ENCODE results near the gene FAT1. TPM values are rescaled to one million over a fixed set of nuclear protein-coding genes. Genes with fewer than 3 reads are reported as not detected.
"Not testable (repeated sequence)": the region's sequence is repeated elsewhere in the genome, so short reads cannot be mapped to it uniquely, and the experiment has no call there.

Gene FAT1, protein sequence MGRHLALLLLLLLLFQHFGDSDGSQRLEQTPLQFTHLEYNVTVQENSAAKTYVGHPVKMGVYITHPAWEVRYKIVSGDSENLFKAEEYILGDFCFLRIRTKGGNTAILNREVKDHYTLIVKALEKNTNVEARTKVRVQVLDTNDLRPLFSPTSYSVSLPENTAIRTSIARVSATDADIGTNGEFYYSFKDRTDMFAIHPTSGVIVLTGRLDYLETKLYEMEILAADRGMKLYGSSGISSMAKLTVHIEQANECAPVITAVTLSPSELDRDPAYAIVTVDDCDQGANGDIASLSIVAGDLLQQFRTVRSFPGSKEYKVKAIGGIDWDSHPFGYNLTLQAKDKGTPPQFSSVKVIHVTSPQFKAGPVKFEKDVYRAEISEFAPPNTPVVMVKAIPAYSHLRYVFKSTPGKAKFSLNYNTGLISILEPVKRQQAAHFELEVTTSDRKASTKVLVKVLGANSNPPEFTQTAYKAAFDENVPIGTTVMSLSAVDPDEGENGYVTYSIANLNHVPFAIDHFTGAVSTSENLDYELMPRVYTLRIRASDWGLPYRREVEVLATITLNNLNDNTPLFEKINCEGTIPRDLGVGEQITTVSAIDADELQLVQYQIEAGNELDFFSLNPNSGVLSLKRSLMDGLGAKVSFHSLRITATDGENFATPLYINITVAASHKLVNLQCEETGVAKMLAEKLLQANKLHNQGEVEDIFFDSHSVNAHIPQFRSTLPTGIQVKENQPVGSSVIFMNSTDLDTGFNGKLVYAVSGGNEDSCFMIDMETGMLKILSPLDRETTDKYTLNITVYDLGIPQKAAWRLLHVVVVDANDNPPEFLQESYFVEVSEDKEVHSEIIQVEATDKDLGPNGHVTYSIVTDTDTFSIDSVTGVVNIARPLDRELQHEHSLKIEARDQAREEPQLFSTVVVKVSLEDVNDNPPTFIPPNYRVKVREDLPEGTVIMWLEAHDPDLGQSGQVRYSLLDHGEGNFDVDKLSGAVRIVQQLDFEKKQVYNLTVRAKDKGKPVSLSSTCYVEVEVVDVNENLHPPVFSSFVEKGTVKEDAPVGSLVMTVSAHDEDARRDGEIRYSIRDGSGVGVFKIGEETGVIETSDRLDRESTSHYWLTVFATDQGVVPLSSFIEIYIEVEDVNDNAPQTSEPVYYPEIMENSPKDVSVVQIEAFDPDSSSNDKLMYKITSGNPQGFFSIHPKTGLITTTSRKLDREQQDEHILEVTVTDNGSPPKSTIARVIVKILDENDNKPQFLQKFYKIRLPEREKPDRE (N-terminal part only)
- 10 to 100 TPM; 66.0 to 67.8 TPM for total RNA-seq
- long read RNA-seq, partial matches to known transcripts: 2 of 4 reads
- long read RNA-seq, other reads (novel, unspliced or antisense): 1 of 4 reads

DNA sequence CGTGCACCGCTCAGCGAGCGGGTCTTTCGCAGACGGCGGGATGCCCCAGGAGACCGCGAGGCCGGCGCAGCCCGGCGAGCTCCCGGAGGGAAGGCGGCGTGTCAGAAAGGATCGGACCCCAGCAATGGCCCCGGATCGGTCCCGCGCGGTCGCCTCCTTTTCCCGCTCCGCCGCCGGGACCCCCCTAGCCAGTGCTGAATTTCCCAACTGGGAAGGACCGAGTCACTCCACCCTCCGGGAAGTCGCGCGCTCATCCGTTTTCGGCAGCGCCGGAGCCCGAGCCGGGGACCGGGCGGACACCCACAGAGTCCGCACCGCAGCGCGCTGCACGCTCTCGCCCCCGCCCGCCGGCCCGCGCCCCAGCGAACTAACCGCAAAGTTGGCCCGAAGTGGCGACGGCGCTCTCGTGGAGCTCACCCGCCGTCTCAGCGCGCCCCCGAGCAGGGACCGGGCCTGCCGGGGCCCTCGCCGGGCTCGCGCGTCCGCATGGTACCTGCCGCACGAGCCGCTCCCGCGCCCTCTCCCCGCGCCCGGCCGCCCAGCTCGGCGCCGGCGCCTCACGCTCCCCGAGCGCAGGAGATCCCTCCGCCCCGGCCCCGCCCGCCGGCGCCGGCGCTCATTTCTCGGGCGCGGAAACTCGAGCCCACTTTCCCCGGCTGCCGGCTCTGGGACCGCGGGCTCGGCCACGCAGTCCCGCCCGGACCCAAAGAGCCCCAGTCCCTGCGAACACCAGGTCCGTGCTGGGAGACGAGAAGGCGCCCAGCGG is at the start of gene FAT1:
FAT1 (minus strand) TSS at position 565 of the 766 bp plus-strand sequence. CDS start 14,029 bp downstream, outside the sequence.
- ATAC-seq: peak; percentile 57 to 58
- DNase-seq: peak; percentile 78
- intact Hi-C loops (cut with DNase I): loop anchor here in 1 of 2 donors (5.0 kb wide), 1 partner anchor 46 kb away; no protein-coding TSS in a partner anchor

DNA sequence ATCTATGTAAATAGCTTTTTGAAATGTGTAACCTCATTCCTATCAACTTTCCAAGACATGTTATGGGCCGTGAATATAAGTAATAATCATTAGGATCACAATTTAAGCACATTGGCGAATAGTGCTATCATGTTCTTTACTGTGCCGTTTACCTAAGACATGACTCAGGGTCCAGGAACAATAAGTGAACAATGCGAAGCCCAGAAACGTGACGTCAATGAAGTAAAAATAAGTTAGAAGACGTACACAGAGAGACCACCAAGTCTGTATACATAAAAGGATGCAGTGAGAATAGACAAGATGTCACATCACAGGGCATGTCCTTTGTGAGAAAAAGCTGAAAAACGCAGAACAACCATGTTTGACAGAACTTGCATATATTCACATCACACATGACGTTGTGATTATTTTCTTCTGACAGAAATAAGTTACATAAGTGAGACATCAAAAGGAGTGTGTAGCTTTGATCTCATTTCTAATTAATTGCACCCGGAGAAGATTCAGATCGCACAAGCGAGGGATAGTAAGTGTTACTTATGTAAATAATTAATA is 49.4 kb upstream of the FAT1 start:
- no peak for ATAC-seq
- DNase-seq: no peak
- intact Hi-C loops (cut with DNase I): no loop called here

DNA sequence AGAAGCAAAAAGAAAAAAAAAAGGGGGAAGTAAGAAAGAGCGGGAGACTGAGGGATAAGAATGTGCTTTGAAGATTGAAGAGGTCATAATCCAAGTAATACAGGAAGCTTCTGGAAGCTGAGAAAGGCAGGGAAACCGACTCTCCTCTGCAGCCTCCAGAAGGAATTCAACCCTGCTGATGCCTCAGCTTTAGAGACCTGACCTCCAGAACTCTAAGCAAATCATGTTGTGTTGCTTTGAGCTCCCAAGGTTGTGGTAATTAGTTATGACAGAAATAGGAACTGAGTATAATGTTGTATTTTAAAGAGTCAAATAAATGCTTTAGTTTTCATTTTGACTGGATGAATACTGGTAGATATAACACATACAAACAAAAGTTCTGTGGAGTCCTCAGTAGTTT is 48.0 kb upstream of the FAT1 start:
- intact Hi-C loops (cut with DNase I): no loop called here
- DNase-seq (no peak), ATAC-seq (no peak)

DNA sequence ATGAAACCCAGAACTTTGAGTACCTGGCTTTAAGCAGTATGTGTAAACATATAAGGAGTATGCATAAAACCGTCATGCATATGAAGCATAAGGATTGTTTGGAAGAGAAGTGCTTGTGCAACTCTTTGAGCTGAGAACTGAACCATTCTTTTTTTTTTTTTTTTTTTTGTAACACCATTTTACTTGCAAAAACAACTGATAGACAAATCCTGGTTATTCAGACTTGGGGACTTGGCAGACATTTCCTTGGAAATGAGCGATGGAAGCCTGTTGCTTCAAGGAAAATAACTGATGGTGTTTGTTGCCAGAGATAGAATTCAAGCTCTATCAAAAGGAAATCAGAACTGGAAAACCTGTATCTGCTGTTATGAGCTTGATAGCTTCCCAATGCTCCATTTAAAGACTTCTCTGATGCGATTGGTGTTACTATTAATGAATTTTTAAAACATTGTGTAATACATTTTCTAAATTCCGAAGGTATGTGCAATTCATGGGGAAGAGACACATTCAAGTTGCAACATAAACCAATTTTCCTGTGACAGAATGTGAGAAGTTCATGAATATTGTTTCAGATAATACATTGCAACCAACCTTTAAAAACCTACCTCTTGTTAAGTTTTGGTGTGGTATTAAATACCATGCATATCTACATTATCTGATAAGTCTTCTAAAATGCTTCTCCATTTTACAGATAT is 47.0 kb upstream of the FAT1 start:
- no peak for DNase-seq
- no peak for ATAC-seq
- intact Hi-C loops (cut with DNase I): no loop called here

DNA sequence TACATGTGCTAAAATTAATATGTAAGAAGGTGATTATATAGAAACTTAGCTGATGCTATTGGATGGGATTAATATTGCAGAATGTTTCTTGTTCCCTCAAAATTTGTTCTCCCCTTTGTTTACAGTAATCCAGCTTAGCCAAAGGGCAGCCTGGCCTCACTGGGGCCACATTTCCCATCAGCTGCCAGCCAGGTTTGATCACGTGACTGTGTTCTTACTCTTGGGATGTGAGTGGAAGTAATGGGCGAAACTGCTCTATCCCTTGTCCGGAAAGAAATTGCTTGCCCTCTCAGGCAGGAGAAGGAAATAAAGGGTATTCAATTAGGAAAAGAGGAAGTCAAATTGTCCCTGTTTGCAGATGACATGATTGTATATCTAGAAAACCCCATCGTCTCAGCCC is 44.1 kb upstream of the FAT1 start:
- DNase-seq (no peak), ATAC-seq (no peak)
- intact Hi-C loops (cut with DNase I): no loop called here

DNA sequence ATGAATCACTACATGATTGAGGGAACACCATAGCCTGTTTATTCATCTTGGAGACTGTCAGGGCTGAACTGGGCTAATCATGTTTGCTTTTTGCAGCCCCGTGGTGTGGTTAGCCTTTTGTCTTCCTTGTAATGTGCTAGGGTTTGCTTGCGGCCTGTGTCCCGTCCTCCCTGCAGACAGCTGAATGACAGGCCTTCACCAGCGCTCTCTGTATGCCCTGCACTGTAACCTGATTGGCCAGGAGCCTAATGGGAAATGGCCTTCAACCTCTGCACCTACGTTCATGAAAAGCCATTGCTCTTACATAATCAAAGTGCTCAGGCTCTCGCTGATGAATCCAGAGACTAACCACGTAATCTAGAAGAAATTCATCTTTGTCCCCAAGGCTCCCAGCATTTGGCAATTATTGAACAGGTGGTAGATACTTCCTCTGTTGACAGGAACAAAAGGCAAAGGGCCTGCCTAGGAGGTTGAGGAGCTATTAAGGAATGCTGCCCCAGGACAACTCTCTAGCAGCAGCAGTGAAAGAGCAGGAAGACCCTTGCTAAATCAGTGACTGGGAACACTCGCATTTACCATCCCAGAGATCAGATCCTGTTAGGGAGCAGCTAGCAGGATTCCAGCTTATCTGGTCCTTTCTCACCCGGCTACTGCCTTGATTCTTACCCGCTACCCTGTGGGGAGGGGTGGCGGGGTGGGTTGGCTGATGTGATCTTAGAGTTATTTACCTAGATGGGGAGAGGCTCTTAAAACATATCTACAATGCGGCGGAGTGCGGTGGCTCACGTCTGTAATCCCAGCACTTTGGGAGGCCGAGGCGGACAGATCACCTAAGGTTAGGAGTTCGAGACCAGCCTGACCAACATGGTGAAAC is 42.3 kb upstream of the FAT1 start:
- intact Hi-C loops (cut with DNase I): no loop called here
- DNase-seq (no peak), ATAC-seq (no peak)

DNA sequence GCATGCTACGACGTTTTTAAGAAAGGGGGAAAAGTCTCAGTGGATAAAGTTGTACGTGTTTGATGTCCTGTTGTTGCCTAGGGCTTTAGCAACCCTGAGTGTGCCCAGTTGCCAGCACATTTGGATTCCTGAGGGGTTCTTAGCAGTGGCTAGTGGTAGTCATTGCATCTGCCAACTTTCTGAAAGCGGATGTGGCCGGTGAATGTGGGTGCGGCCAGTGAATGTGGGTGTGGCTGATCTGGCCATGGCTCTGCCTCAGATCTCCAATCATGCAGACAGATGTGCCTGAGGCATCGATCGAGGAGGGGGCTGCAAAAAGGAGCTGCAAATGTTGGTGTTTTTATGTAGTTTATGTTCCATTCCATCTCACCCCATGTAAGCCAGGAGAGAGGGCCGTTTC is 41.5 kb upstream of the FAT1 start:
- ATAC-seq (peak; percentile 23 to 27), DNase-seq (peak; percentile 22)
- intact Hi-C loops (cut with DNase I): no loop called here

DNA sequence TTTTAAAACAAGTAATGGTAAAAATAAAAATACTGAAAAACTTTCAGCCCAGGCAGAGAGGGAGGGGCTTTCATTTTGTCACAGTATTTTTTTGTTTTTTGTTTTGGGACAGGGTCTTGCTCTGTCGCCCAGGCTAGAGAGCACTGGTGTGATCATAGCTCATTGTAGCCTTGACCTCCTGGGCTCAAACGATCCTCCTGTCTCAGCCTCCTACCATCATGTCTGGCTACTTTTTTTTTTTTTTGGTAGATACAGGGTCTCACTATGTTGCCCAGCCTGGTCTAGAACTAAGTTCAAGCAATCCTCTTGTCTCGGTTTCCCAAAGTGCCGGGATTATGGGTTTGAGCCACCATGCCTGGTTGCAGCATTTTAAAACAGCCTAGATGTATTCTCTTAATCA is 40.8 kb upstream of the FAT1 start:
- intact Hi-C loops (cut with DNase I): no loop called here
- no peak for DNase-seq
- ATAC-seq: no peak

DNA sequence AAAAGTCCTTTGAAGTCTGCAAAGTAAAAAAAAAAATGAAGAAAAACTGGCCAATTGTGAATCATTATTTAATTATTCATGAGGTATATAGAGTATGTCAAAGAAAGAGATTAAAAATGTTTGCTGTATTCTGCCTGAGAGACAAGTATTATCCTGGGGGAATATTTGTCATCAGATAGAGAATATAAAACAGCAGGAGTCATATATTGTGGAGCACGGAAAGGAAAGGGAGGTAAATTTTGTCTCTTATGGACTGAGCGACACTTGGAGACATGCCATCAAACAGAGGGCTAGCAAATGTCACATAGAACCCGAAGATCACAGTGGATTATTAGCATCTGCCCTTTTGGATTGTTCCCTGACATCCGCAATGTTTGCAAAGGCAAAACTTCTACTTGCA is 39.2 kb upstream of the FAT1 start:
- ATAC-seq (no peak), DNase-seq (no peak)
- intact Hi-C loops (cut with DNase I): no loop called here

DNA sequence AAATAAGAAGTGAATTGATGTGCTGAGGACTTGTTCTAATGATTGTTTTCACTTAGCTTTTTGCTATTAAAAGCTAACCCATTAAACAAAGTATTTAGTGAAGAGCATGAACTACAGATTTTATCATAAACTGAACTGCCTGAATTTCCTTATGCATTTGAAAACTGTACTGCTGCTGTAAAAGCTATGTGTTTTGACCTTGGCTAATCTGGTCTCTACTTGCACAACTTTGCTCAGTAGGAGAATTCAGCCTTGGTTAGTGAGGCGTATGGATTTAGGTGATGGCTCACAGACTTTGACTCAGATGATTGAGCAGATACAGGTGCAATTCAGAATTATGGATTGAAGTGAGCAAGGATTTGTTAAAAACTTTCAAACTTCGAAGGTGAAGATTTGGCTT is 38.7 kb upstream of the FAT1 start:
- intact Hi-C loops (cut with DNase I): no loop called here
- no peak for ATAC-seq

DNA sequence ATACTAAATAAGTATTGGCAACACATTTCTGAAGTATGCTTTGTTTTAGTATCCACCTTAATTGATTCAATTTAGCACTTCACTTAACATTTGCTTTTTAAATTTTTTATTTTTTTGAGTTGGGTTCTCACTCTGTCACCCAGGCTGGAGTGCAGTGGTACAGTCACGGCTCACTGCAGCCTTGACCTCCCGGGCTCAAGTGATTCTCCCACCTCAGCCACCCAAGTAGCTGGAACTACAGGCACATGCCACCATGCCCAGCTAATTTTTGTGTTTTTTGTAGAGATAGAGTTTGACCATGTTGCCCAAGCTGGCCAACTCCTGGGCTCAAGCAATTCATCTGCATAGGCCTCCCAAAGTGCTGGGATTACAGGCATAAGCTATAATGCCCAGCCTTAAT is 38.3 kb upstream of the FAT1 start:
- ATAC-seq; intact Hi-C loops (cut with DNase I); DNase-seq: not testable (repeated sequence)

More for the DNA sequence above, 38.7 kb upstream of the FAT1 start:
- no peak for DNase-seq

DNA sequence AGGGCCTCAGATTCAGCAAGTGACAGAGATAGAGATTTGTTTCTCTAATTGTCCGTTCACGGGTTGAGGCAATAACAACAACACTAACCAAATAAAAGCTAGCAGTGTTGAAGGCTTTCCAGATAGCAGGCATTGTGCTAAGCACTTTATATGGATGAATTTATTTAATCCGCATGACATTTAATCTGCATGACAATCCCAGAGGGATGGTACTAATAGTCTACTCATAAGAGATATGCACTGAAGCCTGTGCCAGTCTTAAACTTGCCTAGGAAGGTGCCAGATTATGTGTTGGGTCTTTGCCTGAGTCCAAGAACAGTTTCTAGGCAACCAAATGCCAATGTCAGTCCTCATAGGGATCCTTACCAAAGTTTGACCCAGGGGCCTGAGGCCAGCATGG is 37.7 kb upstream of the FAT1 start:
- peak in 1 of 2 donors; percentile 41 for ATAC-seq
- DNase-seq: no peak
- intact Hi-C loops (cut with DNase I): no loop called here

DNA sequence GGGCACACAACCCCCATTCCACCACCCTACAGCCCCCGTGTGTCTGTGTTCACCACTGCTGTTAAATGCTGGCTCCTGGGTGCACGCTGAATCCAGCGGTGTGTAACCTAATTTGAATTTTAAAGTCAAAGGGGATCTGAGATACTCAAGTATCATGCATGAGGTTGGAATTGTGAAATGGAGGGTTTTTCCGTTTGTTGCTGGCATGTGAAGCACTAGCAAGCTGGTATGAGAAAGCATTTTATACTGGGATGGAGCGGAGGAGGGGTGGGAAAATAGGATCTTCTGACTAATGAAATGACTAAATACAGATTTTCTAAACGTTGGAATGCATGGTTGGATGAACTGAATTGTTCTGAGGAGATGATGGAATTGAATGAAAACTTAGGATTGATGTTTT is 36.9 kb upstream of the FAT1 start:
- DNase-seq: no peak
- intact Hi-C loops (cut with DNase I): no loop called here
- no peak for ATAC-seq

DNA sequence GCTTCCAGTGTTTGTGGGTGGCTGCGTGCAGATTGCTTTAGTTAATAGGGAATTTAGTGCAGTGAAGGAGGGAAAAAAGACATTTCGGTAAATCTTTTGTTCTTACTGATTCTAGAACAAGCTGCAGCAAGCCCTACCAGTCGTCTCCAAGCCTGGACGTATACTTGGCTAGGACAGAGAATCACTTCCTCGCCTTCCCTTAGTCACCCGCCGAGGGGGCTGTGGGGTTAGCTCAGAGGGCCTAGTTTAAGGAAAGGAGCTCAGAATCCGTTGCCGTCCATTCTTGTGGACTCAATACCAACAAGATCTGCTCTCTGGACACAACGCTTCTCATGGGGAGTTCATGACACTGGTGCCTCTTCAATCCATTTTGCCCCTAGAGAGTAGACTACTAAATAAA is 36.3 kb upstream of the FAT1 start:
- no peak for ATAC-seq
- no peak for DNase-seq
- intact Hi-C loops (cut with DNase I): no loop called here

DNA sequence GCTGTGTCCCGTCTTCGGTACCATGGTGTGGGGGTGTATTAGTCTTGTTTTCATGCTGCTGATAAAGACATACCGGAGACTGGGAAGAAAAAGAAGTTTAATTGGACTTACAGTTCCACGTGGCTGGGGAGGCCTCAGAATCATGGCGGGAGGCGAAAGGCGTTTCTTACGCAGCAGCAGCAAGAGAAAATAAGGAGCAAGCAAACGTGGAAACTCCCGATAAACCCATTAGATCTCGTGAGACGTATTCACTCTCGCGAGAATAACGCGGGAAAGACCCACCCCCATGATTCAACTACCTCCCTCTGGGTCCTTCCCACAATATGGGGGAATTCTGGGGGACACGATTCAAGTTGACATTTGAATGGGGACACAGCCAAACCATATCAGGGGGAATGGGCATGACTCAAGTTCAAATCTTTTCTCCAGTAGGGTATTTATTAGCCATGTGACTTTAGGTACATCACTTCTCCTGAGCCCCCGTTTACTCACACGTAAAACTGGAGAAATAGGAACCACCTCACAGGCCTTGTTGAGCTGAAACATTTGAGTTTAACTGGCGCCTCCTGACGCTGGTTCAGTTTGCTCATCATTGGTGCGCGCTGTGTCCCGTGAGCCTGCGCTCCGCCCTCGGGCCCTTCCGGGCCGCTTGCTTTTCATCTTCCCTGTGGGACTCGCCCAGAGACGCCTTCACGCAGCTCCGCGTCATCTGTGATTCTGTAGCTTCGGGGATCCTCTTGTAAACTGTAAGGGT is 35.5 kb upstream of the FAT1 start:
- intact Hi-C loops (cut with DNase I): no loop called here
- DNase-seq (no peak), ATAC-seq (no peak)

DNA sequence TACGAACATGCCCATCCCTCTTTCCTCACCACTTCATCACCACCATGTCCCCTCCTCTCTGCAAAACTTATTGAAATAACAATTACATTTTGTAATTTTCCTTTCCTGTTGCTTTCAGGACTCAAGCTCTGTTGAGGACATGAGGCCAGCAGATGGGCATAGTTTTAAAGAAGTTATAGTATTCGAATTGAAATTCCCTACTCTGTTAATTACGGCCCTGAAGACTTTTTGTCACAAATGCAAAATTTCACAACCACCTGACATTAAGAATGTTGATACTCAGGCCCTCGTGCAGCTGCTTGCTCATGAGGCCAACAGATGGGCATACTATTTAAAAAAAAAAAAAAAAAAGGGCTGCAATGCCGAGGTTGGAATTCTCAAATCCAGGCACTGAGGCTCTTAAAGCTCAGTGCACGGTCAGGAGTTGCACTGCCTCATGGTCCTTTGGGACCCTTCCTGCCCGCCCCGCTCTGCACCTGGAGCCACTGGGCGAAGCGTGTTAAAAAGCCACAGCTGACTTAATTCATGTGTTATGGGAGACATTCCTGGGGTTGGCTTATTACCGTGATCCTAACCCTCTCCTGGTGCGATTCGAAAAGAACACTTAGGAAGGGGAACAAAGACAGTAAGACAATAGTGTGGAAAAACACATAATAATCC is 34.2 kb upstream of the FAT1 start:
- no peak for ATAC-seq
- no peak for DNase-seq
- intact Hi-C loops (cut with DNase I): no loop called here

All from left cardiac atrium (tissue), 4 donors.